Common myeloid progenitor, CD34-positive (primary cell): ENCODE measurements around the gene GSG1L.

Source experiments
- CTCF ChIA-PET: fragments of 350-600 bp; sonication (Branson Sonifier 250); formaldehyde crosslinking; loops from one replicate; lab custom pipeline; 2021; ENCODE audit warnings: antibody characterized with exemption; lab: Charles Lee
- POLR2A ChIA-PET: fragments of 350-600 bp; sonication (Branson Sonifier 250); formaldehyde crosslinking; loops from one replicate; lab custom pipeline; 2021; ENCODE audit warnings: antibody characterized with exemption; lab: Charles Lee
- DNase-seq, 3 donors: peaks; one replicate each; pipeline versions ENCODE4 v3.0.0 to v3.0.0-alpha.2; 2013
- H3K27ac ChIP-seq, 2 experiments: 1 replicate in 1 of 2; 2 replicates in 1 of 2; pipeline ENCODE4 v1.7.0; 2013; ENCODE audit warnings: inconsistent platforms in 2 of 2, low read length in 2 of 2, mild to moderate bottlenecking in 2 of 2, low read depth in 1 of 2, moderate library complexity in 1 of 2; ENCODE audit not compliant: severe bottlenecking in 2 of 2, insufficient read depth in 1 of 2, poor library complexity in 1 of 2
- H3K27me3 ChIP-seq, 5 experiments: replicated peaks in 2 of 5; 1 replicate in 3 of 5; 2 replicates in 2 of 5; pipeline versions ENCODE4 v1.6.1 to v1.7.0; 2013; ENCODE audit warnings: low read length in 4 of 5, mild to moderate bottlenecking in 2 of 5, moderate library complexity in 2 of 5, inconsistent platforms in 1 of 5; ENCODE audit not compliant: insufficient read depth in 5 of 5, control insufficient read depth in 4 of 5
- H3K36me3 ChIP-seq, 4 experiments: 1 replicate in 2 of 4; 2 replicates in 2 of 4; pipeline versions ENCODE4 v1.6.1 to v1.7.0; 2013; ENCODE audit warnings: low read length in 3 of 4, control low read depth in 1 of 4, mild to moderate bottlenecking in 1 of 4; ENCODE audit not compliant: control insufficient read depth in 4 of 4, insufficient read depth in 4 of 4
- H3K4me1 ChIP-seq, 4 experiments: 1 replicate in 3 of 4; 2 replicates in 1 of 4; pipeline versions ENCODE4 v1.6.1 to v1.7.1; 2013; ENCODE audit warnings: low read length in 3 of 4, mild to moderate bottlenecking in 3 of 4, control low read depth in 1 of 4, inconsistent platforms in 1 of 4, moderate library complexity in 1 of 4; ENCODE audit not compliant: control insufficient read depth in 4 of 4, insufficient read depth in 4 of 4; ENCODE audit errors: control extremely low read depth in 1 of 4
- H3K4me3 ChIP-seq, 7 experiments: 1 replicate in 4 of 7; 2 replicates in 3 of 7; pipeline versions ENCODE4 v1.5.1 to v1.7.0; 2013; ENCODE audit warnings: mild to moderate bottlenecking in 7 of 7, low read length in 6 of 7, moderate library complexity in 6 of 7, inconsistent platforms in 2 of 7, low read depth in 2 of 7, control low read depth in 1 of 7; ENCODE audit not compliant: insufficient read depth in 4 of 7, control insufficient read depth in 1 of 7; ENCODE audit errors: extremely low read depth in 1 of 7
- H3K9me3 ChIP-seq, 5 experiments: 1 replicate in 4 of 5; 2 replicates in 1 of 5; pipeline versions ENCODE4 v1.6.1 to v1.7.1; 2013; ENCODE audit warnings: low read length in 4 of 5, mild to moderate bottlenecking in 2 of 5, inconsistent platforms in 1 of 5, low read depth in 1 of 5, moderate library complexity in 1 of 5; ENCODE audit not compliant: control insufficient read depth in 4 of 5, insufficient read depth in 2 of 5; ENCODE audit errors: control extremely low read depth in 1 of 5
- WGBS: methylation state at CpG from one replicate; pipeline ENCODE4 v1.1.5; 2013; ENCODE audit not compliant: insufficient coverage; 5-methylcytosine and 5-hydroxymethylcytosine counted together

Gene GSG1L

DNA sequence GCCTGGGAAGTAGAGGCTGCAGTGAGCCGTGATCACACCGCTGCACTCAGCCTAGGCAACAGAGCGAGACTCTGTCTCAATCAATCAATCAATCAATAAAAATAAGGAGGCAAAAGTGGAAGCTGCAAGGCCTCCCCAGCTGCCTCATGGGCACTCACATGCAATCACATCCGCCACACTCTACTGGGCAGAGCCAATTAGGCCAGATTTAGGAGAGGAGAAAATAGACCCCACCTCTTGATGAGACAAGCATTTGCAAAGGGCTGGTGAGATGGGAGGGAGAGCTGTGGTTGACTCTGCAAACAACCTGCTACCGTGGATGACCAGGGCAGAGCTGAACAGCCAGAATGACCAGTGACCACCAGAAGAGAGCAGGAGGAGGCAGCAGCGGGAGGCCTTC lies 14.7 kb upstream of the GSG1L start:
- 95% methylated on average over 4 of the region's 6 CpGs for WGBS
- H3K36me3 ChIP-seq = no peaks in the 10 kb centered on the region
- no peaks in the 10 kb centered on the region for H3K4me1 ChIP-seq
- ChIA-PET POLR2A (interaction anchor here (0.7 kb wide), 1 partner anchor 135 kb away, joined by 3 read pairs; no protein-coding TSS in a partner anchor), CTCF (no interaction called here)
- no peaks in the 10 kb centered on the region for H3K9me3 ChIP-seq
- no peak for DNase-seq
- H3K27ac ChIP-seq = no peak overlapping the region
- H3K4me3 ChIP-seq = no peak overlapping the region
- no peaks in the 10 kb centered on the region for H3K27me3 ChIP-seq

DNA sequence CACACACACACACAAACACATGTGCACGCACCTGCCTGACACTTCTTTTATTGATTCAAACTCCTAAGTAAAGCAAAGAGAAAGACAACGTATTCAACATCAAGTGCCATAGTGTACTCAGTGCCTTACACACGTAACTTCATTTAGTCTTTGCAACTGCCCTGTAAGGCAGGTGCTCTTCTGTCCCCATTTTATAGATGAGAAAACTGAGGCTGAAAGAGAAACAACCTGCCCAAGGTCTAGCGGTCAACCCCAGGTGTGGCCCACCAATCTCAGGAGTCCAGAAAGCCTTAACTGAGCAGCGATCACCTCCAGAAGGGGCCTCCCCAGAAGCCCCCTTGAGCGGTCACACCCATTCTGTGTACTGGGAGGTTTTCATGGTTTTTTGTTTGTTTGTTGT lies 10.3 kb upstream of the GSG1L start:
- Histone ChIP-seq H3K9me3 (no peaks in the 10 kb centered on the region), H3K27ac (no peak overlapping the region), H3K27me3 (no peaks in the 10 kb centered on the region), H3K4me1 (no peaks in the 10 kb centered on the region), H3K36me3 (no peaks in the 10 kb centered on the region), H3K4me3 (no peak overlapping the region)
- no peak for DNase-seq
- ChIA-PET CTCF (interaction anchor here (0.6 to 1.7 kb wide), 3 partner anchors 12 to 101 kb away, joined by 3 to 6 read pairs (median 3); no protein-coding TSS in a partner anchor), POLR2A (no interaction called here)
- WGBS = 94% methylated on average over 4 of the region's 6 CpGs

- ChIA-PET CTCF (interaction anchor here (1.2 to 7.7 kb wide), 6 partner anchors 9 to 381 kb away, joined by 3 to 44 read pairs (median 4); no protein-coding TSS in a partner anchor), POLR2A (no interaction called here)
- no peak overlapping the region for H3K4me3 ChIP-seq
- no peaks in the 10 kb centered on the region for H3K36me3 ChIP-seq
- peaks cover 0 to 2% (median 0%) of the 10 kb centered on the region in 5 experiments for H3K27me3 ChIP-seq
- no peaks in the 10 kb centered on the region for H3K9me3 ChIP-seq
- no peak overlapping the region for H3K27ac ChIP-seq
- 44% methylated on average over 2 of the region's 4 CpGs for WGBS
- DNase-seq = no peak
- no peaks in the 10 kb centered on the region for H3K4me1 ChIP-seq
Measured at GRCh38 chr16:28072087-28072486, 8.6 kb upstream of the GSG1L start.

- DNase-seq = no peak
- Histone ChIP-seq H3K4me3 (no peak overlapping the region), H3K4me1 (no peaks in the 10 kb centered on the region), H3K36me3 (no peaks in the 10 kb centered on the region), H3K27ac (no peak overlapping the region), H3K27me3 (peaks cover 0 to 15% (median 8%) of the 10 kb centered on the region in 5 experiments), H3K9me3 (no peaks in the 10 kb centered on the region)
- ChIA-PET CTCF (interaction anchor here (0.7 to 7.7 kb wide), 14 partner anchors 8 to 430 kb away, joined by 3 to 44 read pairs (median 4); no protein-coding TSS in a partner anchor), POLR2A (no interaction called here)
- WGBS = 81% methylated on average over 28 of the region's 31 CpGs
Measured at GRCh38 chr16:28069971-28070794, 6.7 kb upstream of the GSG1L start.

DNA sequence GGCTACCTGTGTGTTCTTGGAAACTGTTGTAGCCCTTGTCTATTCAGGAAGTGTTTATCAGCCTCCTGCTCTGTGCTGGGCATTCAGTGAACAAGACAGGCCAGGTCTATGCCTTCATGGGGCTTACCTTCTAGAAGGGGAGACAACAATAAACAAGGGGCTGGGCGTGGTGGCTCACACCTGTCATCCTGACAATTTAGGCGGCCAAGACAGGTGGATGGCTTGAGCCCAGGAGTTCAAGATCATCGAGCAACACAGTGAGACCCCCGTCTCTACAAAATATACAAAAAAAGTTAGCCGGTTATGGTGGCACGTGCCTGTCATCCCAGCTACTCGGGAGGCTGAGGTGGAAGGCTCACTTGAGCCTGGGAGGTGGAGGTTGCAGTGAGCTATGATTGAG lies 5.5 kb upstream of the GSG1L start:
- H3K4me1 ChIP-seq = peaks cover 0 to under 1% (median 0%) of the 10 kb centered on the region in 4 experiments
- peaks cover 0 to 26% (median 16%) of the 10 kb centered on the region in 5 experiments for H3K27me3 ChIP-seq
- CTCF ChIA-PET = interaction anchor here (0.9 to 7.7 kb wide), 6 partner anchors 11 to 429 kb away, joined by 3 to 44 read pairs (median 4); no protein-coding TSS in a partner anchor
- DNase-seq = no peak
- no peak overlapping the region for H3K4me3 ChIP-seq
- WGBS = 98% methylated on average over 7 of the region's 7 CpGs
- no peaks in the 10 kb centered on the region for H3K9me3 ChIP-seq
- POLR2A ChIA-PET = no interaction called here
- no peak overlapping the region for H3K27ac ChIP-seq
- no peaks in the 10 kb centered on the region for H3K36me3 ChIP-seq

DNA sequence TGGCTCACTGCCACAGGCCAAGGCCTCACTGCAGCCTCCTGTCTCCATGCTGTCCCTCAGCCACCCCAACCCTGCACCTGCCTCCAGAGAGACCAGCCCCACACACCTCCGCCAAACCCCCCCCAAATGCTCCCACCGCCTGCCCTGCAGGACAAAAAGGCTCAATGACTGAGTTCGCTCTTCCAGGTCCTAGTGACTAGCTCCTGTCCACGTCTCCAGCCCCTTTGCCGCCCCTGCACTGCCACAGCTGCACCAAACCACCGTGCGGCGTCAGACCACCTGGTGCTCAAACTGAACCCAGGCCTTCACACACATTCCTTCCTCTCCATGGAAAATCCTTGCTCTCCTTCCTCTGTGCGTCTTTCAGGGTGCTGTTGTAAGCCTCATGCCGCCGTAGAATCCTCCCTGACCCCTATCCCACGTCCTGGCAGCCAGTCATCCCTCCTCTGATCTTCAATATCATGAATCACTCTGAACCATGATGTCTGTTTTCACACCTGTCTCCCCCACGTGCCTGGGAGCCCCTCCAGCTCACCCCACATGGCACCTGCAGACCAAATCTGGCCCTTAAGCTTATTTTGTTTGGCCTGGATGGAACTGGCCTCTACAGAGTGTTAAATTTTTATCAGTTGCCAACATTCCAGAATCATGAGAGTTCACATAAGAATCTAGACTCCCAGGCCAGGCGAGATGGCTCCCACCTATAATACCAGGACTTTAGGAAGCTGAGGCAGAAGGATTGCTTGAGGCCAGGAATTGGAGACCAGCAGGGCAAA lies 4.3 kb upstream of the GSG1L start:
- Histone ChIP-seq H3K4me3 (no peak overlapping the region), H3K9me3 (no peaks in the 10 kb centered on the region), H3K36me3 (no peaks in the 10 kb centered on the region), H3K4me1 (peaks cover 0 to 10% (median 6%) of the 10 kb centered on the region in 4 experiments), H3K27me3 (peaks cover 0 to 34% (median 16%) of the 10 kb centered on the region in 5 experiments), H3K27ac (no peak overlapping the region)
- ChIA-PET CTCF (interaction anchor here (1.0 to 7.7 kb wide), 5 partner anchors 8 to 428 kb away, joined by 3 to 44 read pairs (median 4); no protein-coding TSS in a partner anchor), POLR2A (no interaction called here)
- DNase-seq = no peak
- WGBS = 98% methylated on average over 11 of the region's 14 CpGs
